Activated CD4-positive, alpha-beta T cell treated with anti-CD3 and anti-CD28 coated beads, Interleukin-10, Interleukin-2, amounts not matched to agents 100 ng/mL and 50 ng/mL, durations not matched to agents 16 hours and 8 hours (primary cell): ENCODE data around the gene SQSTM1.
"Not testable (repeated sequence)": the region's sequence is repeated elsewhere in the genome, so short reads cannot be mapped to it uniquely, and the experiment has no call there.

Source experiments
- DNase-seq: peaks from one replicate; pipeline ENCODE4 v3.0.0-alpha.2; 2020

The SQSTM1 gene

GRCh38 chr5:179820483-179821297 lies at the start of gene SQSTM1:
Gene SQSTM1, plus strand, starts transcription at chr5:179820905. Its CDS starts 32 bp downstream, at chr5:179820937.
- DNase-seq, result peak; percentile 89

GRCh38 chr5:179771311-179771895 lies 49.3 kb upstream of the SQSTM1 start:
- DNase-seq, result no peak

GRCh38 chr5:179772351-179772750 lies 48.4 kb upstream of the SQSTM1 start:
- no peak for DNase-seq

- no peak for DNase-seq
These were observed 47.0 kb upstream of the SQSTM1 start for GRCh38 chr5:179773686-179774040.

- DNase-seq, result no peak
These were observed 46.3 kb upstream of the SQSTM1 start for GRCh38 chr5:179774442-179774841.

- no peak for DNase-seq
These were observed 44.2 kb upstream of the SQSTM1 start for GRCh38 chr5:179776411-179776938.

GRCh38 chr5:179777456-179777855 lies 43.2 kb upstream of the SQSTM1 start:
- no peak for DNase-seq

GRCh38 chr5:179777909-179778308 lies 42.8 kb upstream of the SQSTM1 start:
- no peak for DNase-seq

- no peak for DNase-seq
These were observed 42.1 kb upstream of the SQSTM1 start for GRCh38 chr5:179778591-179778990.

GRCh38 chr5:179779826-179780225 lies 40.9 kb upstream of the SQSTM1 start:
- DNase-seq, result no peak

- DNase-seq, result no peak
These were observed 40.3 kb upstream of the SQSTM1 start for GRCh38 chr5:179780362-179780761.

GRCh38 chr5:179781846-179782245 lies 38.9 kb upstream of the SQSTM1 start:
- no peak for DNase-seq

- DNase-seq, result no peak
These were observed 37.6 kb upstream of the SQSTM1 start for GRCh38 chr5:179783128-179783527.

GRCh38 chr5:179786861-179787260 lies 33.8 kb upstream of the SQSTM1 start:
- DNase-seq, result no peak

GRCh38 chr5:179788193-179788854 lies 32.4 kb upstream of the SQSTM1 start:
- DNase-seq, result no peak

GRCh38 chr5:179789278-179789677 lies 31.4 kb upstream of the SQSTM1 start:
- not testable (repeated sequence) for DNase-seq

- DNase-seq, result no peak
These were observed 28.7 kb upstream of the SQSTM1 start for GRCh38 chr5:179791881-179792611.

GRCh38 chr5:179792612-179793467 lies 27.9 kb upstream of the SQSTM1 start:
- DNase-seq, result no peak

GRCh38 chr5:179793468-179794139 lies 27.1 kb upstream of the SQSTM1 start, which contains the start of gene LTC4S:
Gene LTC4S, plus strand, starts transcription at chr5:179793986. Its CDS starts 95 bp downstream, at chr5:179794081.
- peak; percentile 53 for DNase-seq

GRCh38 chr5:179794171-179794570 lies 26.5 kb upstream of the SQSTM1 start:
- no peak for DNase-seq

- DNase-seq, result no peak
These were observed 26.1 kb upstream of the SQSTM1 start for GRCh38 chr5:179794575-179794974.
